Gastroesophageal sphincter (tissue), 3 donors: ENCODE results near the gene ATG7.

ENCODE experiments used
- CTCF ChIP-seq, 4 experiments: fragments of 200-600 bp in 2 of 4; fragments of 450-650 bp in 2 of 4; sonication (generic) in 1 of 4; IDR thresholded peaks; one replicate each; pipeline ENCODE4 v1.5.1; 2017 to 2019; ENCODE audit warnings: antibody characterized with exemption in 4 of 4, mild to moderate bottlenecking in 2 of 4, moderate library complexity in 2 of 4
- EP300 ChIP-seq: sonication (generic); formaldehyde crosslinking; IDR thresholded peaks from one replicate; pipeline ENCODE4 v1.6.1; 2017; ENCODE audit warnings: antibody characterized with exemption, mild to moderate bottlenecking
- POLR2A ChIP-seq, 2 donors: fragments of 450-650 bp; IDR thresholded peaks; one replicate each; pipeline ENCODE4 v1.6.1; 2017; ENCODE audit warnings: antibody characterized with exemption in 2 of 2, mild to moderate bottlenecking in 2 of 2, moderate library complexity in 1 of 2

GRCh38 chr3:11285471-11285870 is 13.3 kb downstream of the ATG7 start:
- TF ChIP-seq CTCF (IDR thresholded peaks at IDR 0.05) (no peak), POLR2A (IDR thresholded peaks at IDR 0.05) (no peak), EP300 (no peak)
